ENCODE measurements around the gene MTFR2. TPM values are rescaled to one million over a fixed set of nuclear protein-coding genes. Genes with fewer than 3 reads are reported as not detected.

Gene MTFR2
- total RNA-seq, 2 donors from 2014 or later, result 2.2 to 9.8 TPM

- Histone ChIP-seq H3K9ac (ENCODE audit: low read depth in 2 of 2, low read length in 2 of 2) (no peak overlapping the region), H3K4me1 (no peaks in the 10 kb centered on the region), H3K27me3 (no peaks in the 10 kb centered on the region), H3K27ac (no peak overlapping the region), H3K9me3 (no peaks in the 10 kb centered on the region), H3K36me3 (peaks cover 7% of the 10 kb centered on the region), H3K4me3 (no peak overlapping the region)
- TF ChIP-seq CTCF (IDR thresholded peaks at IDR 0.05), result no peak
- DNase-seq, result no peak
- intact Hi-C loops (cut with DNase I), result loop anchor here (10.0 kb wide), 1 partner anchor 1060 kb away; no protein-coding TSS in a partner anchor
Measured at GRCh38 chr6:136265101-136265500, 15.0 kb upstream of the MTFR2 start.

GRCh38 chr6:136262940-136263339 is 12.8 kb upstream of the MTFR2 start:
- no peak for TF ChIP-seq CTCF (IDR thresholded peaks at IDR 0.05)

GRCh38 chr6:136254851-136255466 is 4.8 kb upstream of the MTFR2 start:
- TF ChIP-seq CTCF (IDR thresholded peaks at IDR 0.05), result no peak
- Histone ChIP-seq H3K4me1 (no peaks in the 10 kb centered on the region), H3K9me3 (no peaks in the 10 kb centered on the region), H3K36me3 (peaks cover 3% of the 10 kb centered on the region), H3K27me3 (no peaks in the 10 kb centered on the region), H3K27ac (no peak overlapping the region), H3K4me3 (no peak overlapping the region), H3K9ac (ENCODE audit: low read depth in 2 of 2, low read length in 2 of 2) (no peak overlapping the region)
- intact Hi-C loops (cut with DNase I), result no loop called here
- no peak for DNase-seq

More at GRCh38 chr6:136262940-136263339, 12.8 kb upstream of the MTFR2 start:
- Histone ChIP-seq H3K4me1 (no peaks in the 10 kb centered on the region), H3K9me3 (no peaks in the 10 kb centered on the region), H3K4me3 (no peak overlapping the region), H3K36me3 (peaks cover 3% of the 10 kb centered on the region), H3K9ac (ENCODE audit: low read depth in 2 of 2, low read length in 2 of 2) (no peak overlapping the region), H3K27ac (no peak overlapping the region), H3K27me3 (no peaks in the 10 kb centered on the region)
- intact Hi-C loops (cut with DNase I), result loop anchor here (10.0 kb wide), 1 partner anchor 1058 kb away; no protein-coding TSS in a partner anchor
- DNase-seq, result no peak

- Histone ChIP-seq H3K27me3 (no peaks in the 10 kb centered on the region), H3K4me1 (no peaks in the 10 kb centered on the region), H3K9me3 (no peaks in the 10 kb centered on the region), H3K36me3 (peaks cover 3% of the 10 kb centered on the region), H3K4me3 (no peak overlapping the region), H3K9ac (ENCODE audit: low read depth in 2 of 2, low read length in 2 of 2) (no peak overlapping the region), H3K27ac (no peak overlapping the region)
- intact Hi-C loops (cut with DNase I), result no loop called here
- no peak for TF ChIP-seq CTCF (IDR thresholded peaks at IDR 0.05)
- DNase-seq, result no peak
Measured at GRCh38 chr6:136253734-136254133, 3.6 kb upstream of the MTFR2 start.

GRCh38 chr6:136252441-136252840 is 2.3 kb upstream of the MTFR2 start:
- Histone ChIP-seq H3K9me3 (no peaks in the 10 kb centered on the region), H3K4me1 (no peaks in the 10 kb centered on the region), H3K27me3 (no peaks in the 10 kb centered on the region), H3K9ac (ENCODE audit: low read depth in 2 of 2, low read length in 2 of 2) (no peak overlapping the region), H3K4me3 (no peak overlapping the region), H3K27ac (no peak overlapping the region), H3K36me3 (no peaks in the 10 kb centered on the region)
- intact Hi-C loops (cut with DNase I), result no loop called here
- no peak for TF ChIP-seq CTCF (IDR thresholded peaks at IDR 0.05)
- DNase-seq, result no peak

Data from colonic mucosa (tissue), 4 donors.